B cell (primary cell): ENCODE measurements around the gene TAF12. TPM values are rescaled to one million over a fixed set of nuclear protein-coding genes. Genes with fewer than 3 reads are reported as not detected.

Experiments used
- ATAC-seq: fragments of 200-7000 bp; cut with Tn5 transposase; one replicate; pipeline ENCODE4 v1.10.0; 2021; ENCODE audit warnings: low read depth, mild to moderate bottlenecking, moderate number of reproducible peaks, moderate library complexity
- CTCF ChIA-PET: fragments of 350-600 bp; sonication (Branson Sonifier 250); formaldehyde crosslinking; loops from one replicate; lab custom pipeline; 2021; ENCODE audit warnings: antibody characterized with exemption, inconsistent platforms; lab: Charles Lee
- POLR2A ChIA-PET: fragments of 350-600 bp; sonication (Branson Sonifier 250); formaldehyde crosslinking; loops from one replicate; lab custom pipeline; 2021; ENCODE audit warnings: antibody characterized with exemption; lab: Charles Lee
- DNase-seq: peaks from one replicate; pipeline ENCODE4 v3.0.0; 2013
- H2AFZ ChIP-seq: 2 replicates; pipeline ENCODE4 v1.6.1; 2012; ENCODE audit warnings: mild to moderate bottlenecking, low read depth, low read length; ENCODE audit not compliant: insufficient read depth, poor library complexity, severe bottlenecking
- H3K27ac ChIP-seq, 2 donors: 1 replicate in 1 of 2; 2 replicates in 1 of 2; pipeline ENCODE4 v1.5.1; 2012 to 2013; ENCODE audit warnings: low read length in 2 of 2, mild to moderate bottlenecking in 2 of 2, moderate library complexity in 1 of 2
- H3K27me3 ChIP-seq, 4 experiments: fragments of 200-600 bp in 1 of 4; sonication (generic) in 1 of 4; replicated peaks in 1 of 4; 1 replicate in 2 of 4; 2 replicates in 2 of 4; pipeline versions ENCODE4 v1.6.1 to v1.7.0; 2013 to 2016; ENCODE audit warnings: low read length in 3 of 4, mild to moderate bottlenecking in 2 of 4, mixed read lengths in 1 of 4, moderate library complexity in 1 of 4; ENCODE audit not compliant: insufficient read depth in 4 of 4, control insufficient read depth in 3 of 4; ENCODE audit errors: control extremely low read depth in 1 of 4
- H3K36me3 ChIP-seq, 2 experiments: replicated peaks in 1 of 2; 1 replicate in 1 of 2; 2 replicates in 1 of 2; pipeline versions ENCODE4 v1.6.1 to v1.7.1; 2013; ENCODE audit warnings: low read length in 1 of 2; ENCODE audit not compliant: insufficient read depth in 2 of 2, control insufficient read depth in 1 of 2; ENCODE audit errors: control extremely low read depth in 1 of 2, extremely low read depth in 1 of 2
- H3K4me1 ChIP-seq, 2 donors: fragments of 200-600 bp in 1 of 2; sonication (generic) in 1 of 2; 1 replicate in 1 of 2; 2 replicates in 1 of 2; pipeline versions ENCODE4 v1.5.1 to v1.6.1; 2013 to 2017; ENCODE audit warnings: low read length in 2 of 2; ENCODE audit not compliant: control insufficient read depth in 2 of 2, insufficient read depth in 2 of 2
- H3K4me2 ChIP-seq: replicated peaks from 2 replicates; pipeline ENCODE3; 2012; ENCODE audit warnings: mild to moderate bottlenecking, low read depth, low read length; ENCODE audit not compliant: poor library complexity, severe bottlenecking
- H3K4me3 ChIP-seq, 5 experiments: fragments of 200-600 bp in 1 of 5; sonication (generic) in 1 of 5; 1 replicate in 3 of 5; 2 replicates in 2 of 5; pipeline versions ENCODE4 v1.5.1 to v1.7.0; 2011 to 2016; ENCODE audit warnings: low read length in 4 of 5, mild to moderate bottlenecking in 4 of 5, low read depth in 2 of 5, control low read depth in 1 of 5, moderate library complexity in 1 of 5; ENCODE audit not compliant: insufficient read depth in 1 of 5; ENCODE audit errors: control extremely low read depth in 1 of 5, extremely low read depth in 1 of 5
- H3K79me2 ChIP-seq: fragments of 200-600 bp; sonication (generic); one replicate; pipeline ENCODE4 v1.6.0; 2016; ENCODE audit warnings: low read length; ENCODE audit not compliant: control insufficient read depth, insufficient read depth
- H3K9ac ChIP-seq: fragments of 200-600 bp; sonication (generic); 2 replicates; pipeline ENCODE4 v1.6.1; 2017; ENCODE audit warnings: mild to moderate bottlenecking, low read length, moderate library complexity
- H3K9me3 ChIP-seq, 3 donors: one replicate each; pipeline versions ENCODE4 v1.6.1 to v1.7.1; 2013; ENCODE audit warnings: low read length in 2 of 3; ENCODE audit not compliant: control insufficient read depth in 2 of 3, insufficient read depth in 1 of 3; ENCODE audit errors: control extremely low read depth in 1 of 3
- H4K20me1 ChIP-seq: 2 replicates; pipeline ENCODE4 v1.6.0; 2012; ENCODE audit warnings: mild to moderate bottlenecking, low read length; ENCODE audit not compliant: insufficient read depth, control insufficient read depth, poor library complexity, severe bottlenecking
- H3K27ac Mint-ChIP-seq: one replicate; pipeline ENCODE4 v1.8.0; 2021; ENCODE audit warnings: mixed read lengths
- H3K27me3 Mint-ChIP-seq: one replicate; pipeline ENCODE4 v1.8.0; 2021; ENCODE audit warnings: mixed read lengths
- H3K4me1 Mint-ChIP-seq: one replicate; pipeline ENCODE4 v1.8.0; 2021; ENCODE audit warnings: mixed read lengths
- H3K4me3 Mint-ChIP-seq: one replicate; pipeline ENCODE4 v1.8.0; 2021; ENCODE audit warnings: mixed read lengths
- H3K9me3 Mint-ChIP-seq: one replicate; pipeline ENCODE4 v1.8.0; 2022; ENCODE audit warnings: mixed read lengths; ENCODE audit not compliant: insufficient read depth
- EZH2 ChIP-seq: IDR thresholded peaks from 2 replicates; pipeline ENCODE4 v1.6.1; 2012; ENCODE audit warnings: borderline replicate concordance, low read depth, mild to moderate bottlenecking, moderate library complexity, low read length; ENCODE audit not compliant: insufficient read depth, poor library complexity, severe bottlenecking
- WGBS: methylation state at CpG from one replicate; pipeline ENCODE4 v1.1.5; 2013; ENCODE audit warnings: missing lambda C conversion rate; ENCODE audit not compliant: insufficient coverage; 5-methylcytosine and 5-hydroxymethylcytosine counted together
- intact Hi-C: fragments of 100-400 bp; cut with micrococcal nuclease; formaldehyde crosslinking; loops from one replicate; pipeline ENCODE4 v1.10.0; 2022
- polyA plus RNA-seq: library from polyadenylated mRNA; depleted of rRNA; stranded (reverse); fragments of >200 nt; gene quantifications from 2 replicates; pipeline ENCODE4 v1.2.3, GENCODE V29; 2012
- total RNA-seq, 2 donors: library from RNA; stranded (reverse); fragments of 120-200 nt in 1 of 2; gene quantifications; 1 replicate in 1 of 2; 2 replicates in 1 of 2; pipeline versions ENCODE4 v1.2.3 to v1.2.4, GENCODE V29; 2013 to 2022
- TF ChIP-seq, protein P1 (sequence below): fragments of 200-600 bp; IDR thresholded peaks from one replicate; pipeline ENCODE4 v1.8.0; 2022; ENCODE audit warnings: antibody characterized with exemption, mild to moderate bottlenecking

Gene TAF12
- total and polyA plus RNA-seq, 2 donors (not counting 1 experiment from before 2014, with no cell fraction given): 15.8 to 19.1 TPM

DNA sequence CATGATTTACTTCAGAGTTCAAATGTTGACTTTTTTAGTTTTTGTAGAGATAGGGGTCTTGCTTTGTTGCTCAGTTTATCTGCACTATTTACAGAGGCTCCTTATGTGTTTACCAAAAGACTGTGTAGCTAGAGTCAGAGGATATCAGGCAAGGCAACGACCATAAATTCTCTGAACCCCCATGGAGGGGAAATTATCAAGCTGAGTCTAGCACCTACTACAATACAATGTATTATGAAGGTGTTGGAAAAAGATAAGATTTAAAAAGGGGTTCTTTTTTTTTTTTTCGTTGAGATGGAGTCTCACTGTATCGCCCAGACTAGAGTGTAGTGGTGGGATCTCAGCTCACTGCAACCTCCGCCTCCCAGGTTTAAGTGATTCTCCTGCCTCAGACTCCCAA, 42.1 kb upstream of the TAF12 start:
- Mint-ChIP-seq H3K4me1 (peaks cover 3% of the 10 kb centered on the region), H3K27me3 (no peaks in the 10 kb centered on the region), H3K27ac (no peak overlapping the region), H3K9me3 (no peaks in the 10 kb centered on the region), H3K4me3 (no peak overlapping the region)
- TF ChIP-seq EZH2: no peak
- TF ChIP-seq, protein P1, sequence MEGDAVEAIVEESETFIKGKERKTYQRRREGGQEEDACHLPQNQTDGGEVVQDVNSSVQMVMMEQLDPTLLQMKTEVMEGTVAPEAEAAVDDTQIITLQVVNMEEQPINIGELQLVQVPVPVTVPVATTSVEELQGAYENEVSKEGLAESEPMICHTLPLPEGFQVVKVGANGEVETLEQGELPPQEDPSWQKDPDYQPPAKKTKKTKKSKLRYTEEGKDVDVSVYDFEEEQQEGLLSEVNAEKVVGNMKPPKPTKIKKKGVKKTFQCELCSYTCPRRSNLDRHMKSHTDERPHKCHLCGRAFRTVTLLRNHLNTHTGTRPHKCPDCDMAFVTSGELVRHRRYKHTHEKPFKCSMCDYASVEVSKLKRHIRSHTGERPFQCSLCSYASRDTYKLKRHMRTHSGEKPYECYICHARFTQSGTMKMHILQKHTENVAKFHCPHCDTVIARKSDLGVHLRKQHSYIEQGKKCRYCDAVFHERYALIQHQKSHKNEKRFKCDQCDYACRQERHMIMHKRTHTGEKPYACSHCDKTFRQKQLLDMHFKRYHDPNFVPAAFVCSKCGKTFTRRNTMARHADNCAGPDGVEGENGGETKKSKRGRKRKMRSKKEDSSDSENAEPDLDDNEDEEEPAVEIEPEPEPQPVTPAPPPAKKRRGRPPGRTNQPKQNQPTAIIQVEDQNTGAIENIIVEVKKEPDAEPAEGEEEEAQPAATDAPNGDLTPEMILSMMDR: no peak
- Histone ChIP-seq H3K4me3 (no peak overlapping the region), H3K27ac (no peak overlapping the region), H3K36me3 (peaks cover 13 to 32% of the 10 kb centered on the region in 2 experiments), H2AFZ (no peak overlapping the region), H3K9me3 (no peaks in the 10 kb centered on the region), H4K20me1 (no peaks in the 10 kb centered on the region), H3K4me1 (no peaks in the 10 kb centered on the region), H3K9ac (no peak overlapping the region), H3K79me2 (peaks cover 24% of the 10 kb centered on the region), H3K27me3 (no peaks in the 10 kb centered on the region), H3K4me2 (no peak overlapping the region)
- POLR2A ChIA-PET: no interaction called here
- intact Hi-C loops: no loop called here
- CTCF ChIA-PET: no interaction called here
- ATAC-seq (no peak), DNase-seq (no peak)
- WGBS: 100% methylated on average over 1 of the region's 4 CpGs

DNA sequence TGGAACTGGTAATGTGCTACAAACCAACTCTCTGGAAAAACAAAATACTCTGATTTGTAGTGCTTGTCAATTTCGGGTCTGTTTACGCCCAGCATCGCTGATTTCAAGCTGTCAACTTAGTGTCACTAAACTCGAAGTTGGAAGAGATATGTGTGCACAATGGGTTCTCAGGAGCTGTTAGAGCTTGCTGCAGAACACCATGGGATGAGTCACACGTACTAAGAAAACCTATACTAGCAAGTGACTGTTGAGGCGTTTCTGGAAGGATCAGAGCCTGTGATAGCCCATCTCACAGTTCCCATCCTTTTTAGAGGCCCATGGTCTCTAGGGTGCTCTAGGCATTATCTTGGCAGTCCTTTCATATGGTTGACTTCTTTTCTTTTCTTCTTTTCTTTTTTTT, 40.0 kb upstream of the TAF12 start:
- intact Hi-C loops: no loop called here

More for the DNA sequence above, 40.0 kb upstream of the TAF12 start:
- Histone ChIP-seq H3K36me3 (peaks cover 13 to 32% of the 10 kb centered on the region in 2 experiments), H3K4me3 (no peak overlapping the region), H3K79me2 (peaks cover 45% of the 10 kb centered on the region), H2AFZ (no peak overlapping the region), H3K9me3 (no peaks in the 10 kb centered on the region), H3K4me2 (no peak overlapping the region), H3K9ac (no peak overlapping the region), H3K4me1 (no peaks in the 10 kb centered on the region), H4K20me1 (peaks cover 21% of the 10 kb centered on the region), H3K27ac (no peak overlapping the region), H3K27me3 (no peaks in the 10 kb centered on the region)
- ChIA-PET POLR2A (no interaction called here), CTCF (interaction anchor here (1.5 kb wide), 1 partner anchor 194 kb away, joined by 3 read pairs; no protein-coding TSS in a partner anchor)
- no peak for DNase-seq
- Mint-ChIP-seq H3K27ac (no peak overlapping the region), H3K9me3 (no peaks in the 10 kb centered on the region), H3K27me3 (no peaks in the 10 kb centered on the region), H3K4me1 (peaks cover 3% of the 10 kb centered on the region), H3K4me3 (no peak overlapping the region)
- 89% methylated on average over 6 of the region's 6 CpGs for WGBS
- ATAC-seq: no peak
- TF ChIP-seq, protein P1: no peak
- TF ChIP-seq EZH2: no peak
